Epithelial cell of esophagus (primary cell): Measurements from ENCODE around the gene AK9.

Experiments
- DNase-seq: peaks from one replicate; pipeline ENCODE4 v3.0.0; 2010; ENCODE audit warnings: low read depth
- H3K4me3 ChIP-seq: 2 replicates; pipeline ENCODE4 v1.5.1; 2011; ENCODE audit warnings: mild to moderate bottlenecking, low read length, control low read depth
- TF ChIP-seq, protein P1 (sequence below): IDR thresholded peaks from 2 replicates; pipeline ENCODE4 v1.5.1; 2011; ENCODE audit warnings: low read depth, mild to moderate bottlenecking, low read length, control low read depth, inconsistent platforms; ENCODE audit not compliant: insufficient read depth; ENCODE audit errors: missing control alignments

The AK9 gene

DNA sequence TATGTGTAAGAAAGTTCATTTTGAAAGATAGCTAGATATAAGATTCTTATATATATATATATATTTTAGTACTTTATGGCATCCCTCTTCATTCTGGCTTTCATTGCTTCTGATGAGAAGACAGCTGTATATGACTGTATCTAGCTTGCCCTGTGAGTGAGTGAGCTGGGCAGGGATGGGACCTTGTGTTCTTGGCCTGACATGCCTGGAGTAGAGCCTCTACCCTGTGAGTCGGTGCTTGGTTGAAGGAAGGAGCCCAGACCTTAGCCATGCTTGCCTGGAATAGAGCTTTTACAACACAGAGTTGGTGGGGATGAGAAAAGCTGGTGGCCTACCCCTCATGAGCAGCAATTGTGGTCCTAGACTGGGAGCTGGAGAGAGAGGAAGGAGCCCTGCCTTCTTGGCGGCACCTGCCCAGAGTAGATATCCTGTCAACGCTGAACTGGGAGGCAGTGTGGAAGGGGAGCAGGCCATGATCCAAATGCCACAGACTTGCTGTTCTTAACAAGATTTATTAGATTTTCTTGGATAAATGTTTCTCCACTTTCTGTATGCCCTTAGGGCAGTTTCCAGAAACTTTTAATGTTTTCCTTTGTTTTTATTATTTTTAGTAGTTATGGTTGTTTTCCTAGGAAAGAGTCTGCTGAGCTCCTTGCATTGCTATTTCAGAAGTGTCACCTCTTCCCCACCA is 31.7 kb upstream of the AK9 start:
- DNase-seq = peak; percentile 12
- TF ChIP-seq, protein P1, sequence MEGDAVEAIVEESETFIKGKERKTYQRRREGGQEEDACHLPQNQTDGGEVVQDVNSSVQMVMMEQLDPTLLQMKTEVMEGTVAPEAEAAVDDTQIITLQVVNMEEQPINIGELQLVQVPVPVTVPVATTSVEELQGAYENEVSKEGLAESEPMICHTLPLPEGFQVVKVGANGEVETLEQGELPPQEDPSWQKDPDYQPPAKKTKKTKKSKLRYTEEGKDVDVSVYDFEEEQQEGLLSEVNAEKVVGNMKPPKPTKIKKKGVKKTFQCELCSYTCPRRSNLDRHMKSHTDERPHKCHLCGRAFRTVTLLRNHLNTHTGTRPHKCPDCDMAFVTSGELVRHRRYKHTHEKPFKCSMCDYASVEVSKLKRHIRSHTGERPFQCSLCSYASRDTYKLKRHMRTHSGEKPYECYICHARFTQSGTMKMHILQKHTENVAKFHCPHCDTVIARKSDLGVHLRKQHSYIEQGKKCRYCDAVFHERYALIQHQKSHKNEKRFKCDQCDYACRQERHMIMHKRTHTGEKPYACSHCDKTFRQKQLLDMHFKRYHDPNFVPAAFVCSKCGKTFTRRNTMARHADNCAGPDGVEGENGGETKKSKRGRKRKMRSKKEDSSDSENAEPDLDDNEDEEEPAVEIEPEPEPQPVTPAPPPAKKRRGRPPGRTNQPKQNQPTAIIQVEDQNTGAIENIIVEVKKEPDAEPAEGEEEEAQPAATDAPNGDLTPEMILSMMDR = no peak
- no peak overlapping the region for H3K4me3 ChIP-seq

DNA sequence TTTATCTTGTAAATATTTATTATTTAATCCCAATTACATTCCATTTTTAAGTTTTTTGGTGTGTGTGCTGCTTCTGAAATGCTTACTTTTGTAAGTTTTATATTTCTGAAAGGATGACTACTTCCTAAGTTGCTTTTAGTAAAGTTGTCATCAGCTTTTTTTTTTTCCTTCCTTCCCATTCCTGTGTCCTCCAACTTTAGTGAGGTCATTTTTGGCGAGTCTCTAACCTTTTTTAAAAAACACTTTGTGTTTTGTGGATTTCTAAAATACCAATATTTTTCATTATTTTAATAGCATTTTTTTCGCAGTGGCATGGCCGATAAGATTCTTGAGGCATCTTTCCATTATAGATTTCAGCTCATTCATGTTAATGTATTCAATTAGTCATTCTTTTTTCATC is 31.0 kb upstream of the AK9 start:
- DNase-seq = no peak
- TF ChIP-seq, protein P1 = no peak
- no peak overlapping the region for H3K4me3 ChIP-seq

DNA sequence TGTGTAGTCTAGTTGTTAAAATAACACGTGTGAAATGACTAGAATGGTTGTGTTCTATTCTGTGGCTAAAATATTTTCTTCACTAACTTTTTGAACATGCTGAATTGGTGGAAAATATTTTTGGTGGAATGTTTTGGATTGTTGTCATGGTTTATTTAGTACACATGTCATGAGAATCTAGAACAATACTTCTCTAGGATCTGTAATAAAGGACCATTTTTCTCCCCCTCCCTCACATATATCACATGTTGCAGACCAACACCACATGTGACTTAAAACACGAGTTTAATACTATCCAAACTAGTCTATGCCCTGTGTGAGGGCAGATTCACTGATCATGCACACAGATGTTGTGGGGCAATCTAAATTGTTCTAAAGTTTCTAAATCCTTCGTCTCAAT is 29.3 kb upstream of the AK9 start:
- DNase-seq = no peak
- H3K4me3 ChIP-seq = no peak overlapping the region
- TF ChIP-seq, protein P1 = no peak

DNA sequence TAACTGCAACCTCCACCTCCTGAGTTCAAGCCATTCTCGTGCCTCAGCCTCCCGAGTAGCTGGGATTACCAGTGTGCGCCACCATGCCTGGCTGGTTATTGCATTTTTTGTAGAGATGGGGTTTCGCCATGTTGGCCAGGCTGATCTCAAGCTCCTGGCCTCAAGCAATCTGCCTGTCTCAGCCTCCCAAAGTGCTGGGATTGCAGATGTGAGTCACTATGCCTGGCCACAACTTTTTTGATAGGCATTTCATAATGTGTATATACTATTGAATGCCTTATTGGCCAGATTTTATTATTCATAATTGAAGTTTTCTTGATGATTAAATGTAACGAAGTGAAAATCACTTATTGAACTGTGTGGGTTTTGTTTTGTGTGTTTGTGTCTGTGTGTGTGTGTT is 28.0 kb upstream of the AK9 start:
- peak; percentile 66 for DNase-seq
- H3K4me3 ChIP-seq = no peak overlapping the region
- TF ChIP-seq, protein P1 = no peak

DNA sequence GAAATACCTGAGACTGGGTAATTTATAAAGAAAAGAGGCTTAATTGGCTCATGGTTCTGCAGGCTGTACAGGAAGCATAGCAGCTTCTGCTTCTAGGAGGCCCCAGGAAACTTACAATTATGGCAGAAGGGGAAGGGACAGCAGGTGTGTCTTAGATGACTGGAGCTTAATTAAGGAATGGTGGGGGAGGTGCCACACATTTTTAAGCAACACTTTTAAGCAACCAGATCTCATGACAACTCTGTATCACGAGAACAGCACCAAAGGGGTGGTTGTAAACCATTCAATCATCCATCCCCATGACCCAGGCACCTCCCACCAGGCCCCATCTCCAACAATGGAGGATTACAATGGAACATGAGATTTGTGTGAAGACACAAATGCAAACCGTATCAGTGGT is 27.0 kb upstream of the AK9 start:
- DNase-seq = no peak
- TF ChIP-seq, protein P1 = no peak
- no peak overlapping the region for H3K4me3 ChIP-seq

DNA sequence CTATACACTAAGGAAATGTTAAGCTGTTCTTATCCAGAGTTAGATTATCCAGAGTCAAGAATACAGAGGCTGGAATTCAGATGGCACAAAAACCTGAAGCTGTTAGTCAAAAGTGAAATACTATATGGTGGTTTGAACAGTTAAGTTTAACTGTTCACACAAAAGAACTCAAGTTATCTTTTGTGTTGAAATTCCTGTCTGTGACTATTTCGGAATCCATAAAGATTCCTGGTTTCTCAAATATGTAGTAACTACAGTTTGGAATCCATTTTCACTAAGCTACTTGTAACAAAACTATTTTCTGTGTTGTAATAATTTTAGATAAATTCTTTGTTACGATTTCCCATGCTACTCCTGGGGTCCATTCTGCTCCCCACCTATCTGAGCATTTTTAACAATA is 24.6 kb upstream of the AK9 start:
- TF ChIP-seq, protein P1 = no peak
- DNase-seq = no peak
- H3K4me3 ChIP-seq = no peak overlapping the region

DNA sequence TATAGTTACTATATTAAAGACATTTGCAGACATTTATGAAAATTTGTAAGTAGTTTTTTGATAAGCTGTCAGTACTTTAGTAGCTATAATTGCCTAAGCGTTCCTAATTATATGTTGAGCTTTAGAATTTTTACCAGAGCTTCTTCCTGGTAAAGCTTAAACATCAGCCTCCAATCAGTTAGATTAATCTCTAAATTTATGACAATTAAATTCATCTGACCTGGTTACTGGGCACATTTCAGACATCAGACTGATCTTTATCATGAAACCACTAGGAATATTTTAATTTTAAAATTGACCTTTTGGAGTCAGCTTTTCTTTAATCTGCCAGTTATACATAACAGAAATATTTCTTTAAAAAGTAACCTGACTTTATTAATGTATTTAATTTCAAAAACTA is 23.6 kb upstream of the AK9 start:
- no peak for DNase-seq
- H3K4me3 ChIP-seq = no peak overlapping the region
- TF ChIP-seq, protein P1 = no peak
